ENCODE results near the gene PCDHGA1. TPM values are rescaled to one million over a fixed set of nuclear protein-coding genes. Genes with fewer than 3 reads are reported as not detected.

PCDHGA1 gene
- total RNA-seq, 1 donor from 2014 or later, result 1.5 TPM

- no peak overlapping the region for H3K27ac ChIP-seq
- no peak overlapping the region for H3K4me3 ChIP-seq
- H3K9me3 Mint-ChIP-seq, result peaks cover 60% of the 10 kb centered on the region
Observed at GRCh38 chr5:141342773-141343172, 12.5 kb downstream of the PCDHGA1 start.

GRCh38 chr5:141343242-141343952 lies 13.1 kb downstream of the PCDHGA1 start, which contains the start of gene PCDHGA3:
TSS of gene PCDHGA3 (plus strand) at chr5:141343829. CDS start at chr5:141344034, 205 bp downstream.
- Histone ChIP-seq H3K9me3 (ENCODE audit: low read depth) (peaks cover 18% of the 10 kb centered on the region), H3K4me2 (no peak within 1 kb of the TSS), H3K79me2 (ENCODE audit: low read depth) (no peaks in the 10 kb centered on the region), H3K27ac (no peak within 1 kb of the TSS), H3K27me3 (no peaks in the 10 kb centered on the region), H3F3A (ENCODE audit: low read depth) (no peaks in the 10 kb centered on the region), H3K36me3 (no peaks in the 10 kb centered on the region), H2AFZ (replicated peaks) (peak within 1 kb of the TSS; percentile 42), H4K20me1 (ENCODE audit: low read depth) (no peaks in the 10 kb centered on the region), H3K9ac (no peak within 1 kb of the TSS), H3K4me1 (no peaks in the 10 kb centered on the region), H3K4me3 (no peak within 1 kb of the TSS)
- Mint-ChIP-seq H3K4me1 (no peaks in the 10 kb centered on the region), H3K4me3 (no peak within 1 kb of the TSS), H3K36me3 (peaks cover 6% of the 10 kb centered on the region), H3K27me3 (ENCODE audit: insufficient read depth, low read depth) (peaks cover 9% of the 10 kb centered on the region), H3K27ac (no peak within 1 kb of the TSS), H3K9me3 (peaks cover 55% of the 10 kb centered on the region)
- no peak for DNase-seq (ENCODE audit: low spot score)
- TF ChIP-seq EZH2 (IDR thresholded peaks at IDR 0.05), result no peak
- TF ChIP-seq CTCF (IDR thresholded peaks at IDR 0.05), result peak; percentile 45

More at GRCh38 chr5:141342773-141343172, 12.5 kb downstream of the PCDHGA1 start:
- Histone ChIP-seq H3K9ac (no peak overlapping the region), H4K20me1 (ENCODE audit: low read depth) (no peaks in the 10 kb centered on the region), H3K36me3 (no peaks in the 10 kb centered on the region), H2AFZ (replicated peaks) (no peak overlapping the region), H3K4me2 (no peak overlapping the region), H3K79me2 (ENCODE audit: low read depth) (no peaks in the 10 kb centered on the region), H3F3A (ENCODE audit: low read depth) (no peaks in the 10 kb centered on the region), H3K27me3 (no peaks in the 10 kb centered on the region), H3K4me1 (no peaks in the 10 kb centered on the region), H3K9me3 (ENCODE audit: low read depth) (peaks cover 18% of the 10 kb centered on the region)
- Mint-ChIP-seq H3K4me1 (no peaks in the 10 kb centered on the region), H3K36me3 (peaks cover 6% of the 10 kb centered on the region), H3K27ac (no peak overlapping the region), H3K27me3 (ENCODE audit: insufficient read depth, low read depth) (peaks cover 9% of the 10 kb centered on the region), H3K4me3 (no peak overlapping the region)
- no peak for TF ChIP-seq EZH2 (IDR thresholded peaks at IDR 0.05)
- no peak for TF ChIP-seq EZH2phosphoT487 (IDR thresholded peaks at IDR 0.05)
- TF ChIP-seq CTCF (IDR thresholded peaks at IDR 0.05), result no peak
- no peak for DNase-seq (ENCODE audit: low spot score)

GRCh38 chr5:141343953-141344463 lies 13.7 kb downstream of the PCDHGA1 start:
- Histone ChIP-seq H3K4me3 (no peak overlapping the region), H2AFZ (replicated peaks) (peak overlapping the region; percentile 42), H3K9me3 (ENCODE audit: low read depth) (peaks cover 18% of the 10 kb centered on the region), H3K4me2 (no peak overlapping the region), H3K79me2 (ENCODE audit: low read depth) (no peaks in the 10 kb centered on the region), H4K20me1 (ENCODE audit: low read depth) (no peaks in the 10 kb centered on the region), H3K4me1 (no peaks in the 10 kb centered on the region), H3K27me3 (no peaks in the 10 kb centered on the region), H3K36me3 (no peaks in the 10 kb centered on the region), H3K27ac (no peak overlapping the region), H3F3A (ENCODE audit: low read depth) (no peaks in the 10 kb centered on the region), H3K9ac (no peak overlapping the region)
- Mint-ChIP-seq H3K27me3 (ENCODE audit: insufficient read depth, low read depth) (peaks cover 7% of the 10 kb centered on the region), H3K4me3 (no peak overlapping the region), H3K27ac (no peak overlapping the region), H3K9me3 (peaks cover 51% of the 10 kb centered on the region), H3K4me1 (no peaks in the 10 kb centered on the region), H3K36me3 (peaks cover 6% of the 10 kb centered on the region)
- TF ChIP-seq CTCF (IDR thresholded peaks at IDR 0.05) (no peak), EZH2 (IDR thresholded peaks at IDR 0.05) (no peak), EZH2phosphoT487 (IDR thresholded peaks at IDR 0.05) (no peak)
- no peak for DNase-seq (ENCODE audit: low spot score)
